CD4-positive, alpha-beta T cell (primary cell): ENCODE data around the gene GIT2. TPM values are rescaled to one million over a fixed set of nuclear protein-coding genes. Genes with fewer than 3 reads are reported as not detected.

ENCODE experiments used
- ATAC-seq: fragments of 200-7000 bp; cut with Tn5 transposase; one replicate; pipeline ENCODE4 v1.10.0; 2022; ENCODE audit warnings: mild to moderate bottlenecking; ENCODE audit not compliant: poor library complexity
- CTCF ChIA-PET: fragments of 350-600 bp; sonication (Branson Sonifier 250); formaldehyde crosslinking; loops from one replicate; lab custom pipeline; 2021; ENCODE audit warnings: antibody characterized with exemption, inconsistent platforms; lab: Charles Lee
- POLR2A ChIA-PET: fragments of 350-600 bp; sonication (Branson Sonifier 250); formaldehyde crosslinking; loops from one replicate; lab custom pipeline; 2021; ENCODE audit warnings: antibody characterized with exemption, inconsistent platforms; lab: Charles Lee
- DNase-seq, 14 experiments: peaks; one replicate each; pipeline ENCODE4 v3.0.0-alpha.2; 2013 to 2020; ENCODE audit warnings: mixed read lengths in 2 of 14
- H3K27ac ChIP-seq, 2 donors: one replicate each; pipeline versions ENCODE4 v1.5.1 to v1.7.0; 2013; ENCODE audit warnings: low read length in 2 of 2, low read depth in 1 of 2, mild to moderate bottlenecking in 1 of 2
- H3K27me3 ChIP-seq, 2 experiments: 1 replicate in 1 of 2; 2 replicates in 1 of 2; pipeline versions ENCODE4 v1.6.1 to v1.7.0; 2013; ENCODE audit warnings: low read length in 2 of 2, control low read depth in 1 of 2, mild to moderate bottlenecking in 1 of 2, moderate library complexity in 1 of 2; ENCODE audit not compliant: insufficient read depth in 2 of 2, control insufficient read depth in 1 of 2
- H3K36me3 ChIP-seq: one replicate; pipeline ENCODE4 v1.6.1; 2013; ENCODE audit warnings: low read length, control low read depth; ENCODE audit not compliant: insufficient read depth
- H3K4me1 ChIP-seq: one replicate; pipeline ENCODE4 v1.6.1; 2013; ENCODE audit warnings: low read length, control low read depth; ENCODE audit not compliant: insufficient read depth
- H3K4me3 ChIP-seq: one replicate; pipeline ENCODE4 v1.5.1; 2013; ENCODE audit warnings: mild to moderate bottlenecking, low read length, moderate library complexity
- H3K9me3 ChIP-seq, 2 experiments: 1 replicate in 1 of 2; 2 replicates in 1 of 2; pipeline versions ENCODE4 v1.6.1 to v1.7.0; 2013; ENCODE audit warnings: low read length in 2 of 2, mild to moderate bottlenecking in 2 of 2, control low read depth in 1 of 2, moderate library complexity in 1 of 2; ENCODE audit not compliant: control insufficient read depth in 1 of 2, insufficient read depth in 1 of 2
- H3K27ac Mint-ChIP-seq: one replicate; pipeline ENCODE4 v1.8.0; 2020; ENCODE audit warnings: mixed read lengths
- H3K27me3 Mint-ChIP-seq: one replicate; pipeline ENCODE4 v1.8.0; 2021; ENCODE audit warnings: mixed read lengths
- H3K36me3 Mint-ChIP-seq: one replicate; pipeline ENCODE4 v1.8.0; 2021; ENCODE audit warnings: low read depth, mixed read lengths
- H3K4me1 Mint-ChIP-seq: one replicate; pipeline ENCODE4 v1.8.0; 2021; ENCODE audit warnings: low read depth, mixed read lengths
- H3K4me3 Mint-ChIP-seq: one replicate; pipeline ENCODE4 v1.8.0; 2020; ENCODE audit warnings: mild to moderate bottlenecking, mixed read lengths
- H3K9me3 Mint-ChIP-seq: one replicate; pipeline ENCODE4 v1.8.0; 2020; ENCODE audit warnings: mixed read lengths
- CTCF ChIP-seq: fragments of 200-600 bp; IDR thresholded peaks from one replicate; pipeline ENCODE4 v1.8.0; 2022; ENCODE audit warnings: antibody characterized with exemption, mild to moderate bottlenecking
- intact Hi-C, 2 experiments: fragments of 100-400 bp; cut with DNase I in 1 of 2; cut with micrococcal nuclease in 1 of 2; formaldehyde crosslinking; loops; one replicate each; pipeline versions ENCODE4 v1.15.1 to v1.9.0; 2023 to 2025; cut with DNase I, micrococcal nuclease
- total RNA-seq, 174 experiments: library from RNA in 2 of 174; stranded (reverse) in 2 of 174; gene quantifications; one replicate each; pipeline ENCODE4 v1.2.3 and lab custom pipeline; 2021 to 2026

Gene GIT2
- total RNA-seq, 2 experiments from 2014 or later, result 68.6 to 70.7 TPM

DNA sequence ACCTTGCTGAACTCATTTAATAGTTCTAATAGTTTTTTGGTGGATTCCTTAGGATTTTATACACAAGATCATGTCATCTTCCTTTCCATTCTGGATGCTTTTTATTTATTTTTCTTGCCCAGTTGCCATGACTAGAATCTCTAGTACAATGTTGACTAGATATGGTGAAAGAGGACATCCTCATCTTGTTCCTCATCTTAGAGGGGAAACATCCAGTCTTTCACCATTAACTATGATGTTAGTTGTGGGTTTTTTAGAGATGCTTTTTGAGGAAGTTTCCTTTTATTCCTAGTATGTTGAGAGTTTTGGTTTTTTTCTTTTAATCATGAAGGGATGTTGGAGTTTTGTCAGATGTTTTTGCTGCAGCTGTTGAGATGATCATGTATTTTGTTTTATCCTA, 11.7 kb upstream of the GIT2 start:
- intact Hi-C loops, result no loop called here
- H3K27ac ChIP-seq, result no peak overlapping the region
- Mint-ChIP-seq H3K27me3 (no peaks in the 10 kb centered on the region), H3K4me3 (peak overlapping the region; percentile 17), H3K4me1 (peaks cover 82% of the 10 kb centered on the region), H3K36me3 (peaks cover 46% of the 10 kb centered on the region), H3K27ac (peak overlapping the region; percentile 32), H3K9me3 (no peaks in the 10 kb centered on the region)
- DNase-seq (peak in 2 of 14 experiments; percentile 32 to 46), ATAC-seq (no peak)
- POLR2A ChIA-PET, result interaction anchor here (0.8 kb wide), 1 partner anchor 30 kb away, joined by 4 read pairs; no protein-coding TSS in a partner anchor
- no peak overlapping the region for H3K4me3 ChIP-seq
- H3K36me3 ChIP-seq, result peaks cover 16% of the 10 kb centered on the region
- no peaks in the 10 kb centered on the region for H3K9me3 ChIP-seq
- H3K27me3 ChIP-seq, result no peaks in the 10 kb centered on the region
- H3K4me1 ChIP-seq, result peaks cover 54% of the 10 kb centered on the region
- CTCF ChIA-PET, result no interaction called here
- TF ChIP-seq CTCF, result no peak

DNA sequence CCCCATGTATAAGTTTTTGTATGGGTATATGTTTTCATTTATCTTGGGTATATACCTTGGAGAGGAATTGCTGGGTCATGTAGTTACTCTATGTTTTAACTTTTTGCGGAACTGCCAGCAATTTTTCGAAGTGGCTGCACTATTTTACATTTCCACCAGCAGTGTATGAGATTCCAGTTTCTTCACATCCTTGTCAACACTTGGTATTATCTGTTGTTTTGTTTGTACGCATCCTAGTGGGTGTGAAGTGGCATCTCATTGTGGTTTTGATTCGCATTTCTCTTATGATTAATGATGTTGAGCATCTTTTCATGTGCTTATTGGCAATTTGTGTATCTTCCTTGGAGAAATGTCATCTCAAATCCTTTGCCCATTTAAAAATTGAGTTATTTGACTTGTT, 9.9 kb upstream of the GIT2 start:
- Mint-ChIP-seq H3K27ac (peak overlapping the region; percentile 85), H3K27me3 (no peaks in the 10 kb centered on the region), H3K4me3 (peak overlapping the region; percentile 85), H3K9me3 (no peaks in the 10 kb centered on the region), H3K36me3 (peaks cover 28% of the 10 kb centered on the region), H3K4me1 (peaks cover 79% of the 10 kb centered on the region)
- no peak overlapping the region for H3K4me3 ChIP-seq
- no peaks in the 10 kb centered on the region for H3K9me3 ChIP-seq
- ATAC-seq, result no peak
- H3K27me3 ChIP-seq, result no peaks in the 10 kb centered on the region
- H3K27ac ChIP-seq, result no peak overlapping the region
- no peak for DNase-seq
- intact Hi-C loops, result no loop called here
- ChIA-PET CTCF (no interaction called here), POLR2A (no interaction called here)
- H3K4me1 ChIP-seq, result peaks cover 55% of the 10 kb centered on the region
- TF ChIP-seq CTCF, result no peak
- peaks cover 8% of the 10 kb centered on the region for H3K36me3 ChIP-seq

GRCh38 chr12:110005319-110005973, 9.3 kb upstream of the GIT2 start:
- Mint-ChIP-seq H3K36me3 (peaks cover 25% of the 10 kb centered on the region), H3K9me3 (no peaks in the 10 kb centered on the region), H3K4me3 (peak overlapping the region; percentile 85), H3K27me3 (no peaks in the 10 kb centered on the region), H3K27ac (peak overlapping the region; percentile 85), H3K4me1 (peaks cover 77% of the 10 kb centered on the region)
- ChIA-PET CTCF (interaction anchor here (1.0 to 1.3 kb wide), 2 partner anchors 11 to 25 kb away, joined by 3 read pairs; no protein-coding TSS in a partner anchor), POLR2A (interaction anchor here (2.1 kb wide), 1 partner anchor 10 kb away, joined by 7 read pairs; no protein-coding TSS in a partner anchor)
- DNase-seq (peak in 3 of 14 experiments; percentile 25 to 69 (median 35)), ATAC-seq (peak; percentile 58)
- H3K27me3 ChIP-seq, result no peaks in the 10 kb centered on the region
- H3K4me1 ChIP-seq, result peaks cover 55% of the 10 kb centered on the region
- no peaks in the 10 kb centered on the region for H3K9me3 ChIP-seq
- peaks cover 8% of the 10 kb centered on the region for H3K36me3 ChIP-seq
- no peak for TF ChIP-seq CTCF
- H3K27ac ChIP-seq, result peak overlapping the region in 1 of 2 donors; percentile 38
- intact Hi-C loops, result no loop called here
- peak overlapping the region; percentile 15 for H3K4me3 ChIP-seq
